Pulmonary artery endothelial cell (primary cell): ENCODE measurements around the gene C14orf93. TPM values are rescaled to one million over a fixed set of nuclear protein-coding genes. Genes with fewer than 3 reads are reported as not detected.

Experiments used
- DNase-seq: peaks from one replicate; pipeline ENCODE4 v3.0.0-alpha.2; 2011; ENCODE audit warnings: low read depth, low spot score
- total RNA-seq: library from RNA; depleted of rRNA; stranded (reverse); fragments of >200 nt; gene quantifications from 2 replicates; pipeline ENCODE4 v1.2.3, GENCODE V29; 2014

Gene C14orf93, protein sequence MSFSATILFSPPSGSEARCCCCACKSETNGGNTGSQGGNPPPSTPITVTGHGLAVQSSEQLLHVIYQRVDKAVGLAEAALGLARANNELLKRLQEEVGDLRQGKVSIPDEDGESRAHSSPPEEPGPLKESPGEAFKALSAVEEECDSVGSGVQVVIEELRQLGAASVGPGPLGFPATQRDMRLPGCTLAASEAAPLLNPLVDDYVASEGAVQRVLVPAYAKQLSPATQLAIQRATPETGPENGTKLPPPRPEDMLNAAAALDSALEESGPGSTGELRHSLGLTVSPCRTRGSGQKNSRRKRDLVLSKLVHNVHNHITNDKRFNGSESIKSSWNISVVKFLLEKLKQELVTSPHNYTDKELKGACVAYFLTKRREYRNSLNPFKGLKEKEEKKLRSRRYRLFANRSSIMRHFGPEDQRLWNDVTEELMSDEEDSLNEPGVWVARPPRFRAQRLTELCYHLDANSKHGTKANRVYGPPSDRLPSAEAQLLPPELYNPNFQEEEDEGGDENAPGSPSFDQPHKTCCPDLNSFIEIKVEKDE
- 7.5 and 8.0 TPM in 2 replicates for total RNA-seq

DNA sequence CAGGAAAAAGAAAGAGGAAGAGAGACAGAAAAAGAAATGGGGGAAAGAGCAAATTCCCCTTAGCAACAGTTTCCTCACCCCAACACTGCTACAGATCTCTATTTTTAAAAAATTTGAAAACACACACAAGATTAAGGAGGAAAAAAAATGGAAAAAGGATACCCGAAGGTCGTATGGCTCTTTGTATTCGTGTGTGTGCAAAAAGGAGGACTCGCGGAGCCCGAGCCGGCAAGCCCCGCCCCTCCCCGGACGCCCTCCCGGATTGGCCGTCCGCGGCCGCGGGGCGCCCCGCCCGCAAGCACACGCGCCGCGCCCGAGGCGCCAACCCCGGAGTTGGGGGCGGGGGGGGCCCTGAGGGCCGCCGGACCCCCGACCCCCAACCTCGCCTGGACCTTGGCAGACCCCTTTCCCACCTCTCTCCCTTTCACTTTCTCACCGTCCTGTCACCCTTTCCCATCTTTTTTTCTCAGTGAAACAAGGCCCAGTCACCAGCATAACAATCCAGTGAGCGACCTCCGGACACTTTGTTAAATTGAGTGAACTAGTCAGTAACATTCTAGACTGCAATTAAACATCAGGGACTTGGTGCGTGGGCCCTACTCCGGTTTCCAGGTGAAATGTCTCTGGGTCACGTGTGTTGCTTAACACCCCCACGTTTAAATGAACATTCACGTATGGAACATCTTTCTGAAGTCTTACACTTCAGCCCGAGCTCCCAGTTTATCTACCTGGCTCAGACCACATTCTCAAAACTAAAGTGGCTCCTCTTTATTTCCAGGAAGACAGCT is at the start of gene C14orf93:
TSS of gene C14orf93 (minus strand) at position 205 of the 788 bp plus-strand sequence. CDS start 11,120 bp downstream, outside the sequence.
- DNase-seq, result no peak

DNA sequence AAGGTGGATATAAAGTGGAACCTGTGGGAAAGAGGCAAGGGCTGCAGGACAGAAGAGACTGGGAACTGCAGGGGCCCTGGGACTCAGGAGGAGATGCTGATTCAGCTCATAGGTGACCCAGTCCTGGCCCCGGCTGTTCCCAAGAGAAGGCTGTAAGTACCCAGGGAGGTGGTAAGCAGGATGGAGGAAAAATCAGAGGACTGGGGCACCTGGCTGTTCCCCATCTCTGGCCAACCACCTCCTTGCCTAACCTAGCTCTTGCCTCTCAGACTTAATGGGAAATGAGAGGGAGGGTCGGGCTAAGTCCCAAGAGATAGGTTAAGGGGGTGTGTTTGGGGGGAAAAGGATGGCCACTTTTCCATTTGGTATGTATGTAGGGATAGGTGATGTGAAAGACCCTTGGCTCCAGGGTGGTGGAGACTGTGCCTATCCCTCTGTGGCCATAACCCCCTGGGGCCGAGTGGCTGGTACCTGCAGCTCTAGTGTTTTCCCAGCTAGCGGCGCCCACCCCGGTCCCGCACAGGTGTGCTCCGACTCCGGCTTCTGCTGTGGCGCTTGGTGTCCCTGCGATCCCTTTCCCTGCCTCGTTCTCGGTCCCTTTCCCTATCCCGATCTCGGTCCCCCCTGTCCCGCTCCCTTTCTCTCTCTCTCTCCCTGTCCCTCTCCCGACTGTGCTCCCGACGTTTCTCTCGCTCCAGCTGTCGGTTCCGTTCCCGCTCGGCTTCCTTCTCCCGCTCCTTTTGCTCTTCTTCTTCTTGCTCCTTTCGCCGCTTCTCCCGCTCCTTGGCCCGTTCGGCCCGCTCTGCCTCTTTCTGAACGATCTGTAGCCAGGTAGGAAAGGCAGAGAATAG is 48.9 kb upstream of the C14orf93 start:
- DNase-seq, result no peak

DNA sequence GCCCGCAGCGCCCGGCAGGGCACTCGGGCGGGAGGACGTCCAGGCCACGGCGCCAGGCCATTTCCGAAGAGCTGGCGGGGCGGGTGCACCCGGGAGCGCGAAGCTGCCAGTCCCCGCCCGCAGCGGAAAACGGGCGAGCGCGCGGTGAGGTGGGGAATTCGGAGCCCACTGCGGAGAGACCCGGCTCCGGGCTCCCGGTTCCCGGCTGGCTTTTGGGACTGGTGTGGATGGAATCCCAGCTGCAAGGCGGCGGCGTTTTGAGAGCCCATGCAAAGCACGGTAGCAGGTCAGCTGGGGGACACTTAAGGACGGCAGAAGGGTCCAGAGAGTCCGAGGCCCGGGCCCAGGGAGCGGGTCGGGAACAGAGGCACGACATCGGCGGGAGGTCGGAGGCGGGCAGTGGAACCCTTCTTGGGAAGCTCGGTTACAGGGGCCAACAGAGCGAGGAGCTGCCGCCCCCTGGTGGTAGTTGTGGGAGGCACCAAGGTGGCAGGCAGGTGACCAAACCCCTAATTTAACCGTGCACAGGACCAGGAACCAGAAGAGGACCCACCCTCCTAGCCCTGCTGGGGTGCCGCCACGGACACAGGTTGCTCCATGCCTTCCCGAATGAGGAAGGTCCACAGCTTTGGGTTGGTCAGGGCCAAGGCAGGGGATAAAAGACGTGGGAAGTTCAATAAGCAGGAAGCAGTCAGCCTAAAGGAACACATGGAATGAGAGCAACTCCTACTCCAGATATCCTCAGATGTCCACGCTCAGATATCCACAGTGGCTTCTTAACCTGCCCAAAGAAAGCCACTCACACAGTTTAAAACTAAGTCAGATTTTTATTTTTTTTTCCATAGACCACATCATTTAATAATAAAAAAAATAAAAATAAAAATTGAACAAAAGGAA is 48.1 kb upstream of the C14orf93 start:
- peak; percentile 55 for DNase-seq

DNA sequence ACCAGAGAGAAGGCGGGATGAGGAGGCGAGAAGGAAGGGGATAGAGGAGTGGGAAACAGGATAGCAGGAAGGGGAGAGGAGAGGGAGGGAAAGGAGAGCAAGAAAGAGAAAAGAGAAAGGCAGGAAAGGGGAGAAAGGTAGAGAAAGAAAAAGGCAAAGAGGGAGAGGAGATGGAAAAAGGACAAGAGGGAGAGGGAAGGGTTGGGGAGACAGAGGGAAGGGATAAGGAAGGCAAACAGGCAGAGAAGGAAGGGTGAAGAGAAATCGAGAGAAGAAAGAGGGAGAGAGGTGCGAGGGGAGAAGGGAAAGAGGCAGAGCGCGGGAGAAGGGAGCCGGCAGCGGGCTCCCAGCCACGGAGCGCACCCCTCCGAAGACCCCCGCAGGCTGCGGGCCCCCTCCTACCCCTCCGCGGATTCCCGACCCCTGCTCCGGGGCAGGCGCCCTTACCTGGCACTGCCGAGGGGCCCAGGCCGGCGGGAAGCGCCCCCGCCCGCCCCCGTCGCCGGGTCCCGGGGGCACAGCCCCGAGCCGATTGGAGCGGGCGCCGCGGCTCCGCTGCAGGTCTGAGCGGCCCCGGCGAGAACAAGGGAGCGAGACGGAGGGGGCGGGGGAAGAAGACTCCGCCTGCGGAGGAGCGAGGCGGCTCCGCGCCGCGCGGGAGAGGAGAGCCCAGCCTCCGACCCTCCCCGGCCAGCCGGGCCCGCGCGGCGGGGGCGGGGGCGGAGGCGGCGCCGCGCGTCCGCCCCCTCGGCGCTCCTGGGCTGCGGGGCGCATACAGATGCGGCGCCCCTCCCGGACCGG is 47.2 kb upstream of the C14orf93 start, which contains the start of gene CDH24:
TSS of gene CDH24 (minus strand) at position 565 of the 801 bp plus-strand sequence. CDS start 1,787 bp downstream, outside the sequence.
- no peak for DNase-seq

DNA sequence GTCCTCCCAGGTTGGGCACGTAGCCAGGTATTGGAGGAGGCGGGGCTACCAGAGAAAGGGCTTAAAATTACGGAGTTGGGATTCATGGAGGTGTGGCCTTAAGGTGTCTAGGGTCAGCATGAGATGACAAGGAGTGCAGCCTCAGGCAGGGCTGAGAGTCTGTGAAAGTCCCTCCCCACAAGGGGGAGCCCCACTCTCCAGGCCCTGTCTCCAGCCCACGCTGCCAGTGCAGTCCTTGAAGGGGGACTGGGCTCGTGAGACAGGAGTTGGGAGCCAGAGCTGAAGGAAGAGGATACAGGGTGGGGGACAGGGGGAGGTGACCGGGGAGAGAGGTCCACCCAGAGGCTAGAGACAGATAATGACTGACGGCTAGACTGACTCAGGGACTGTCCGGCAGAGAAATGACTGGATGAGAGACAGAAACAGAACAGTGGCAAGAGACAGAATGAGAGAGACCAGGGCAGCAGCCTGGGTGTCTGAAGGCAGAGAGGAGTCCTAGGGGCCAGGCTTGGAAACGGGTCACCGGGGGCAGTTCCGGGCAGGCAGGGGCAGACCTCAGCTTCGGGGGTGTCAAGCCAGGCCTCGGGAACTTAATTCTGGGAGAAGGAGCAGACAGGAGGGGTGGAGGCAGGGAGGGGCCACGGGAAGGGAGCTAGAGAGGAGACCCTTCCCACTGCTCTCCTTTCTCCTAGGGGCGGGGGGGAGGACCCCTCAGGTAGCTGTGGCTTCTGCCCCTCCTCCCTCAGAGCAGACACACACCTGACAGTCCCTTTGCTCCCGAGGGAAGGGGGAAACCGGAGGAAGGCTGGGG is 46.4 kb upstream of the C14orf93 start:
- DNase-seq, result no peak

DNA sequence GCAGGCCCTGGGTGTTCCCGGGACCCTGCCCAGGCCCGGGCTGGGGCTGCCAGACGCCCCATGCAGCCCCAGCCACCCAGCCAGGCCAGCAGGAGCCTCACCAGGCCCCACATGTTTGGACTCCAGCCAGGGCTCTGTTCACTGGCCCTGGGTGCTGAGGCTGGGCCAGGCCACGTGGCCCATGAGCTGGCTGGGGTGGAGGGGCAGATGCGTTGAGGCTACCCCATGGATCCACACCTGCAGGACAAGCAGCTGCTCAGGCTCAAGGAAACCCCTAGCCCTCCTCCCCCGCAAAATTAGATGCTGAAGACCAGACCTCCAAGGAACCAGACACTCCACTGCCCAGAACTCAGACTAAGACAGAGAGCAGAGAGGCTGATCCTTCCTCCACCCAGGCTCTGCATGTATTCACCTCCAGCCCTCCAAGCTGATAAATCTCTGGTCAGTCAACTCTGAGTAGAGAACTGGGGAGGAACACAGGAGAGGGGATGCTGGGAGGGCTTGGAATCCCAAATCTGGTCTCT is 45.7 kb upstream of the C14orf93 start:
- no peak for DNase-seq

DNA sequence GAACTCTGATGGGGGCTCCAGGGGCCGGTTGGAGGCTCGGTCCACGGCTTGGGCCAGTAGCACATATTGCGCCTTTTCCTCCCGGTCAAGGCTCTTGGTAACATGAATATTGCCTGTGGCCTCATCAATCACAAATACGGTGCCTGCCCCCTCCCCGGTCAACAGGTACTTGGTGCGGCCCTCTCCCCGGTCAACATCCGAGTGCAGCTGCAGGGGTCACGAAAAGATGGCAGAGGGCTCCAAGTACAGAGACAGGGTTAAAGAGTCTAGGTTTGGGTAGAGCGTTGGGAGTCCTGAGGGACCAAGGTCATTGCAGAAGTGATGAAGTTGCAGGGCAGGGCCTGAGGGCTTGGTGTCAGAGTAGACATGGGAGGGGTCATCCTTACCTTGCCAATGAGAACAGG is 45.2 kb upstream of the C14orf93 start:
- no peak for DNase-seq

DNA sequence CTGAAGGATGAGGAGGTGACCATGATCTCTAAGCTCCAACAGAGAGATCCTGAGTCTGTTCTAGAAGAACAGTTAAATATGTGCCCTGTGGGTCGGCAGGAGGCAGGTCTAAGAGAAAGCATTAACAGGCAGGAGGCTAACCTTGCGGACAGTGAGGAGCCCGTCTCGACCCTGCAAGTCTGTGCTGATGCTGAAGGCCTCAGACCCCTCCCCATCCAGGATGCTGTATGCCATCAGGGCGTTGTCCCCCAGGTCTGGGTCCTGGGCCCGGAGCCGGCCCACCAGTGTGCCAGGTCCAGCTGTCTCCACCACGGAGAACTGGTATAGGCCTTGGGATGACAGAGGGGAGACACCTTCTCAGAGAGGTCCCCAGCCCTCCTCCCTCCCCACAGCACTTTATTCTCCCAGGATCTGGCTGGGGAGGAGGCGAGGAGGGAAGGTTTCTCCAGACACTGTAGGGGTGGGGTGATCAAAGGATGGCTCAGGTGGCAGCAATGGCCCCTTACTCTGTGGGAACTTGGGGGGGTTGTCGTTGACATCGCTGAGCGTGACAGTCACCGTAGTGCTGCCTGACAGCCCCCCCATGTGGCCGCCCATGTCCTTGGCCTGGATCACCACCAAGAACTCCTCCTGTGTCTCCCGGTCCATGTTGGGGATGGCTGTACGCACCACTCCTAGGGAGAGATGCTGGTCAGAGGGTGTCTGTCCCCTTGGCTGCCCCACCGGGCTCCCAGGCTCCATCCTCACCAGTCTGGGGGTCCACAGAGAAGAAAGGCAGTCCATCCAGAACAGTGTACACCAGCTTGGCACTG is 44.3 kb upstream of the C14orf93 start:
- no peak for DNase-seq

DNA sequence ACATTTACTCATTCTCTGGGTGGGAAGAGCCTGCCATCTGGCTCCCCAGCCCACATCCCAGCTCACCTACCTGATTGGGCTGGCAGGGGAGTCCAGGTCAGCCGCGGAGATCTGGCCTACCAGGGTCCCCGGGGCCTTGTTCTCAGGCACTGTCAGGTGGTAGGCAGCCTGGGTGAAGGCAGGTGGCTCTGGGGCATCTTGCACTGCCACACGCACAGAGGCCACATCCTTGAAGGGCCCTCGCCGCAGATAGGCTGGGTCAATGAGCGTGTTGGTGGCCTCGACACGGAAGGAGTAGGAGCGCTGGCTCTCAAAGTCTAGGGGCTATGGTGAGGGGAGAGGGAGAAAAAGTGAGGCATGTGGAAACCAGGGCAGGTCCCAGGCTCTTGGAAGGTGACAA is 43.5 kb upstream of the C14orf93 start:
- no peak for DNase-seq

DNA sequence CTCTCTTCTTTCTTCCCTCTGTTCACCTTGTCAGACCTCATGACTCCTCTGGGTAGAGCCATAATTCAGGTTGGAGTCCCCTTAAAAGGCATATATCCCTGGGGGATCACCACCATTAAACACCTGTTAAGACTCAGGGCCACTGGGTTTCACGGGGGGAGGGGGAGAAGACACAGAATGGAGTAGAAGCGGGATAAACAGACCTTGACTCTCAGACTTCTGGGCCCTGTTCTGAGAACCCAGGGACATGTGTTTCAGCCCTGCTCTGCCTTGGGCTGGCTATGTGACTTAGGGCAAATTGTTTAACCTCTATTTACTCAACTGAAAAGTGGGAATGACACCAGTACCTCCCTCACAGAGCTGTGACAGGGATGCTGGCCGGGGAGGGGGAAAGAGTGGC is 42.7 kb upstream of the C14orf93 start:
- no peak for DNase-seq

DNA sequence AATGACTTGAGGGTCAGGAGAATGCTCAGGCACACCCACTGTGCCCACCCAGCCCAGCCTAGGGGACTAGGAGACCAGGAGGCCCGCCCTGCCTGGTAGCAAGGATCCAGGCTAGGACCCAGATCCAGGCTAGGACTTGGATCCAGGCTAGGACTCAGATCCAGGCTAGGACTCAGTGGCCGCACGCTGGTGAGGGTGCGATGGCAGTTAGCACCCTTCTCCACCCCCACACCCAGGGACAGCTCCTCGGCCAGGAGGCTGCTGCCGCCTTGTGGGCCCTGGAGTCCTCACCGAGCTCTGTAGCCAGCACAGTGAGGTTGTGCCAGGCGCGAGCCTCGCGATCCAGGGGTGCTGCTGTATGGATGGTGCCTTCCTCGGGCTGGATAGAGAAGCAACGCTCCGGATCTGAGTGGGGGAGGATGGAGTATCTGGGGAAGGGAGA is 42.3 kb upstream of the C14orf93 start:
- no peak for DNase-seq

DNA sequence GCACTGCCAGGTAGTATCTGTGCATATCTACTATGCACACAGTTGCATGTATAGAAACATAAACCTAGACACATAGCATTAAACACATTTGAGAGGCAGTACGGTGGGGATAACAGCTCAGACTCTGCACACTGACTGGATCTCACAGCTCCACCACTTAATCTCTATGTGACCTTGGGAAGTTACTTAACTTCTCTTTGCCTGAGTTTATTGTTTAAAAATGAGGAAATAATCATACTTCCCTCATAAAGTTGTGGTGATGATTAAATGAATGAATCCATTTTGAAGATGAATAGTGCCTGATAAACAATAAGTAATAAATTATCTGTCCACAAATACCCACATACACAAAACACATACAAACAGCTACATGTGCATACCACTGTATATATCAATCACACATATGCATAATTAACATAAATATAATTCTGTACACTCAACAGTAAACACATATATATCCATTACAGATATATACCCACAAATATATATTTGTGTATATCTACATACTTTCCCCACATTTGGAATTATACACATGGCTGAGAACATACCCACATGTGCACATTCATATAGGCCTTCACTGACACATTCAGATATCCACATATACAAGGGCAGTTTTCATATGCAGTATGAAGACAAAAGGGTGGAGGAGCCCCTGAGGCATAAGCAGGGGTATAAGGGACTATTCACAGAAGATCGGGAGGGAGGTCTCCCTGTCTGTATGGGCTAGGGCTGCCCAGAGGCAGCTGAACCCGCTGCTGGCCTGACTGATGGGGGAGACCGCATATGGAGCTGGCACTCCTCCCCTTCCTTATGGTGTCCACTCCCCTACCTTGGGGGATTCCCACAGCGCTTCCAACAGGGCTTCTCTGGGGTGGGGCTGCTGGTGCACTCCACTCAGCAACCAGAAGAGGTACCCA is 41.5 kb upstream of the C14orf93 start:
- DNase-seq, result no peak

DNA sequence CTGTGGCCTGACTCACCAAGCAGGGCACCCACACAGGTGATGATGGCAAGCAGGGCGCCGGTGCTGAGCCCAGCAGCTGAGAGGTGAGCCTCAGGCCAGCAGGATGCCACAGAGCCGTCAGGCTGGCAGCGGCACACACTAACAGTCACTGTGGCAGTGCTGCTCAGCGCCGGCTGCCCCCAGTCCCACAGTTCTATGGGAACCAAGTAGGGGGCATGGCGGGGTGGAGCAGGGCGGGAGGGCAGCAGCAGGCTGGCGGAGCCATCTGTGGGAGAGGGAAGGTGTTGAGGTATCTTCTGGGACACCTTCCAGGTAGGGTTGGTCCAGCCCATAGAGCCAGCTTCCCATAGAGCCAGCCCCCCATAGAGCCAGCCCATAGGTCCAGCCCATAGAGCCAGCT is 39.1 kb upstream of the C14orf93 start:
- no peak for DNase-seq

DNA sequence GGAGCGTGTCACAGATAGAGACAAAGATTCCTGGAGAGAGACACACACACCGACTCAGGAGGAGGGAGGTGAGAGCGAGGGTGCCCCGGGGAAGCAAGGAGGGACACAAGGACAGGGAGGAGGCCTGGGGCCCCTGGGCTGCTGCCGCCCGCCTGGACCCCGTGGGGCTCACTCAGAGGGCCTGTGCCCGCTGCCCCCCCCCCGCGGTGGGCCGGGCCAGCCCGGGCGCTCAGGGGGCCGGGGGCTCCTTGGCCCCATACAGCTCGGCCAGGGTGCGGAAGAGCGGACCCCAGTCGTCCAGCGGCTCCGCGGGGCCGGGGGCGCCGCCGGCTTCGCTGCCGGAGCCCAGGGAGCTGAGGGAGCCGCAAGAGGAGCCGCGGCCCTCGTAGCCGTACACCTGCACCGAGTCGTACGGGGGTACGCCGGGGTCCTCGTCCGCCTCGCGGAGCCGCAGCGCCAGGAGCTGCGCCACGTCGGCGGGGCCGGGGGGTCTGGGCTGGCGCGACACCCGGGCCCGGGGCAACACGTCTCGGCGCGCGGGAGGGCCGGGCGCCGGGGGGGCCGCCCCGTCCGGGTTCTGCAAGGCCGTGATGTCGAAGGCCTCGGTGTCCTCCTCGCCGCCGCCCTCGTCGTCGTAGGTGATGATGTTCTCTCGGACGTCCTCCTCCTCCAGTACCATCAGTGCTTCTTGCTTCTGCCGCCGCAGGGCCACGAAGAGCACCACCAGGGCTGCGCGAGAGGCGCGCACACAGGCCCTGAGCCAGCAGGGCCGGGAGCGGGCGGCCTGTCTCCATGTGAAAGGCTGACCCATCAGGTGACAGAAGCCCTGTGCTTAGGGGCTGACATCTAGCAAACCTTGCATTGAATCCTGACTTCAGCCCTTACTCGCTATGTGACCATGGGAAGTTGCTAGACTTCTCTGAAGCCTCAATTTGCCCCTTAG is 38.1 kb upstream of the C14orf93 start:
- DNase-seq, result no peak

DNA sequence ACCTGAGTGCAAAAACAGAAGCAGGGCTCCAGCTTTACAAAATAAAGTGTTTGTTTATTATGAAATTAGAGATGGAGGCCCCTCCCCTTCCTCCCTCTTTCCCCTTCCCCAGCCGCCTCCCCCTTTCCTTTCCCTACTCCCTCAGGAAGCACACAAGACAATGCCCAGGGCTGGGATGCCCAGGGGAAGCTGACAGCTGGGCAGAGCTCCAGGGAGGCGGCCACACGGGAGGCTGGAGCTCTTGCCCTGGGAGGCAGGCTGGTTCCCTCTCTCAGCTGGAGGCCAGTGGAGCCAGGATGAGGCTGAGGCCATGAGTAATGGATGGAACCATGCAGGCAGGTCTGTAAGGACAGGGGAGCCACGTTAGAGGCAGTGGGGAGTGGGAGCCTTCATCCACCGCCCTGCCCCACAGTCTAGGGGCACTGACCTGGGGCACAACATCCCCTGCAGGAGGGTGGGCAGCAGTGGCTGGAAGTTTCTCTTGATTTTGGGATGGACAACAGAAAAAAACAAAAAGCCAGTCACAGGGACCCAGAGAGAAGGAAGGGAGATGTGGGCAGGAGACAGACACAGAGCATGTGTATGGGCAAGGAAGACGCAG is 37.2 kb upstream of the C14orf93 start:
- DNase-seq, result peak; percentile 41
